HG03095 (cell line): ENCODE results near the gene AXIN2.

Experiments
- ATAC-seq: cut with Tn5 transposase; IDR thresholded peaks from one replicate; pipeline ENCODE4 v1.9.1; 2021; ENCODE audit warnings: moderate library complexity; ENCODE audit not compliant: unreplicated experiment

Gene AXIN2

DNA sequence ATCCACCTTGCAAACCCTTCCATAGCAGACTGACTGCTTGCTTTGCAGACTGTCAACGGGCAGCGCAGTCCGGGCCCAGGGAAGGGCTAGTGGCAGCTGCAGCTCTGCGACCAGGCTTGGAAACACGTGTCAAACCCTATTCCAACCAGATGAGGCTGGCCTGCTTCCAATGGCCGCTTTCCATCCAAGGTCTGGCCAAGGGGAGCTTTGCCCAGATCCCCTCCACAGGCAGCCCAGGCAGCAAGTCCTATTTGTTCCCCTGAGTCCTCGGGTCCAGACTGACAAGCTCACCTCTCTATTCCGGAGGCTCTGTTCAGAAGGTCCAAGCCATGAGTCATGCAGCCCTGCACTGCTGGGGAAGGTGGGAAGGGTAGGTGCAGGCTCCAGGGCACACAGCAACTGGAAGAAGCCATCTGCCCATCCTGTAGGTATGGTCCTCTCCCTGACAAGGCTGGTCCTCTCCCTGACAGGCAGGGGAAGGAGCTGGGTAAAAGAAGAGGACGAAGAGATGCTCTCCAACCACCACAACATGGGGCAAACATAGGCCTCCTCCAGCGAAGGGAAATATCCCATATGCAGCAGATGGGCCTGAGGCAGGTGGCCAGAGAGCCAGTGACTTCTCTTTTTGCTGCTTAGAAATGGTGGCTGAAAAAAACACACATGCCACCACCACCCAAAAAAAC, 22.6 kb upstream of the AXIN2 start:
- ATAC-seq = no peak

DNA sequence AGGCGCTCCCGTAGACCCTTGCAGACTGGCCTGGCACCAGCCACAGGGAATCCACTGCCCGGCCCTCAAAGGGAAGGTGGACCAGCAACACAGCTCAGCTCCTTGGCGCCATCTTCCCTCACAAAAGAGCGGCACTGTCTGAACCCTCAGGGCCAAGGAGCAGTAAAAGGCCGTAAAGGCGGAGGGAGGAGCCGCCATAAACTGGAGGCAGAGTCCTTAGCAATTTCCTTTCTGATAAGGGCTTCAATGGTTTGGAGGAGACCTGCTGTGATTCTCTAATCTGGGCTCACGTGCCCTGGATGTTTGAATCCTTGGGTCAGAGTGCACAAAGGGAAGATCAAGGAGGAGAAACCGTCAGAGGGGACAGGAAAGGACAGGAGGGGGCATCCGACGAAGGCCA, 15.5 kb upstream of the AXIN2 start:
- ATAC-seq = no peak

DNA sequence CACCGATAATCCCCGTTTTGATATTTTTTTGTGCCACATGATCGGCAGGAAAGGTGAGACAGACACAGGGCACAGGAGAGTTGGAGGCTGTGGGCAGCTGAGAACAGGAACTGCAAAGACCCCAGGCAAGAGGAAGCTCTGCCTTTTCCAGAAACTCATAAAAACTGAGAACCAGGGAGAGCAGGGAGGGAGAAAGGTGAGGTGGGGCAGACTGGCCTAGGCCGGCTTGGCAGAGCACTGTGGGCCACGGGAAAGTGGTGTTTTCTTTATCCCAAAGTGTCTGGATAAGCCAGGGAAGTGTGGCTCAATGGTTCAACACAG, 11.8 kb upstream of the AXIN2 start:
- no peak for ATAC-seq

DNA sequence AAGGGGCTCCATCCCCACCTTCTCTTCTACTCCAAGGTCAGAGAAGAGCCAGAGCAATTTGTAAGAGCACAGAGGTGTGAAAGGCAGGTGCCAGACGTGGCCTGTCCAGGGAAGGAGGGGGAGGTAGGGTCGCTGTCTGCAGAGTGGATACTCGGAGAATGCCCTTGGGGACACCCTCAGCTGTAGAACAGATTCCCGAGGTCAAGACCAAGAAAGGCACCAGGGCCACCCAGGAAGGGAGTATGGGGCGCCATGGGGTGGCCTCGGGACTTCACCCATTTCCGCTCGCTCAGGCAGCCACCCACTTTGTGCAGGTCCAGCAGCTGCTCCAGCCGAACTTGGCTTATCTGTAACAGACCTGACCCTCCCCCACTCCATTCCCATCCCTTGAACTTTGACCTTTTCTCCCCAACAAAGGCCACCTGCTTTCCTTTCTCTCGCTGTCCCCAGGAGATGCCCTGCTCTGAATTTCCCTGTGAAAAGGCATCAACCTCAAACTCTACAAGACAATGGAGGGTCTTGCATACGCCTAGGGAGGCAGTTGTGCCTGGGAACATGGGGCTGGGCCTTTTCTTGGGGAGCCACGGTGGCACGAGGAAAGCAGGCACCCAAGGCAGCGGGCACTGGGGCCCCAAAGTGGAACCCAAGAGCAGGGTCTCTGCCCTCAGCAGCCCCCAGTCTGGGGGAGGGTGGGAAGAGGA, 11.3 kb upstream of the AXIN2 start:
- ATAC-seq = no peak

DNA sequence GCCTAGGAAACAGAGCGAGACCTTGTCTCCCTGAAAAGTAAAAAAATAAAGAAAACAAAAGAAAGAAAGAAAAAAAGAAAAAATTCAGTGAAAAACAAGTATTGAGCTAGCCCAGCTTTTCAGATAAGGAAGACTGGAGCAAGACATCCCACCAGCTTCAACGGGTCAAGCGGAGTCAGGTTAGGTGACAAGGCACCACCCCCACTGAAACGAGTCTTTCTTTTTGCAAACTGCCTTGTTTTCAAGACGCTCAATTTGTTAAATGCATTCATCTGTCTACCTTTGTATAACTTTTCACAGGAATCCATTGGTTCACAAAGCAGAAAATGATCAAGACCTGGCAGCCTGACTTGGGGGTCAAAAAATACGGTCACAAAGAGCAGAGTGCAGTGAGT, 10.7 kb upstream of the AXIN2 start:
- ATAC-seq = no peak

DNA sequence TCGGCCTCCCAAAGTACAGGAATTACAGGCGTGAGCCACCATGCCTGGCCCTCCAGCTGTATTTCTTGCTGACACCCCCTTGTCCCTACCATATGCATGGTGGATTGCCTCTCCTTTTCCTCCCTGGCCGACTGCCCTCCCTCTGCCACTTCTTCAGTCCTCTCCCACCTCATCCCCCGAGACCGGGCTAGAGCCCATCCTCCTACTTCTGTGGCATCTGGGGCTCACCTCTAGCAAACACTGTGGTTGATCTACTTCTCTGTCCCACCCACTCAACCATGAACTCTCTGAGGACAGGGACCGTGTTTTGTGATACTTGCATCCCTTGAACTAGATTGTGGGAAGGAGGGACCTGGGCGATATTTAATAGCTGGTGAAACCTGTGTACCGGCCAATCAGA, 7.5 kb upstream of the AXIN2 start:
- no peak for ATAC-seq

DNA sequence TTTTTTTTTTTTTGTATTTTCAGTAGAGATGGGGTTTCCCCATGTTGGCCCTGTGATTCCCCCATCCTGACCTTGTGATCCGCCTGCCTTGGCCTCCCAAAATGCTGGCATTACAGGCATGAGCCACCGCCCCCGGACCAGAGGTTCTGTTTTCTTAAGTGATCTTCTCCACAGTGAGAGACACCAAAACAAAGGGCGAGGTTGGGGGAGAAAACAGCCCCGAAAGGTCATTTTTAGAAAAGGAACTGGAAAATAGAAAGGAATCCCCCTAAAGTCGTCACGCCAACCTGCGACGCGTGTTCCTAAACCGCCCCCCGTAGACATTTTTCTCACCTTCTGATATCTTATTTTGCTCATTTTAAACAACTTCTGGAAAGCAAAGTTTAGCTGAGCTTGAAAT, 6.1 kb upstream of the AXIN2 start:
- no peak for ATAC-seq

DNA sequence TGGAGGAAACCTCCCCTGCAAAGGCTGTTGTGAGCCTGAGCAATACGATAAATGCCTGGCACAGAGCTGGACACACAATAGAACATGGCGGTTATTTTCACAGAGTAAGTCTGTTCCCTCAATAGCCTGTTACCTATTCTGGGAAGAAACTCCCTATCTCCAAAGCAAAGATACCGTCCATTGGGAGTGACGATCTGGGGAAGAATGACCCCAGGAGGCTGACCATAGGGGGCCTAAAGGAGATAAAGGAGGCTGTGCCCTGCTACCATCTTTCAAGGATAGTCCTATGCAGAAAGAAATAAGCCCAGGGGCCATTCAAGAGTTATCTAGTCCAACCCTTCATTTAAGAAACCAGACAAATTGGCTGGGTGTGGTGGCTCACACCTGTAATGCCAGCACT, 4.1 kb upstream of the AXIN2 start:
- no peak for ATAC-seq

DNA sequence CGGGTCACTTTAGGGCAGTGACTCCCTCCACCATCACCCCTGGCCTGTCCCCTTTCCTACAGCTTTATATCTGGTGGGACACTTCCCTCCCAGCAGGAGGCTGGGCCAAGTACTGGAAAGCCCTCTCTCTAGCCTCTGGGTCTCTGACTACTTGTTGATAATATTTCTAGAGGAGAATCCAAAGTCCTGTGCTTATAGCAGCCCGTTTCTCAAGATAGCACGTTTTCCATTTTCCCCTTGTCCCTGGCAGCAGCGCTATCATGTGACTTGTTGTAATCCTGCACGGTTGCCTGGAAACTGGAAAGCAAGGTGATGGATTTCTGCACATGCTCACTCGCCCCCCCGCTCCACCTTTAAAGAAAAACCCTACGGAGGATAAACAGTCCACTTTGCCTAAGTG, 3.3 kb upstream of the AXIN2 start:
- ATAC-seq = no peak

DNA sequence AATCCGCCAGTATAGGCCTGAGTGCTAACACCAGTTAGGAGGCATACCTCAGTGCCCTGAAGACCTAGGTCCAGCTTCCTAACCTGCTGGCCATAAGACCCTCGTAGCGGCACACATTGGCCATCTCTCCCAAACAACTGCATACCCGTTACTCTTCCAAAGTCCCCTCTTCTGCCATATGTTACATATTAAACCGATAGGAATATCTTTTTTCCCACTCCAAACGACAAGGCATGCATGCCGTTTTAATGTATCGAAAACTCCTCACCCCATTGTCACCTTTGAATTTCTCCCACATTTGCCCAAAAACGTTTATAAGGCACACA, 721 bp upstream of the AXIN2 start:
- ATAC-seq = no peak

DNA sequence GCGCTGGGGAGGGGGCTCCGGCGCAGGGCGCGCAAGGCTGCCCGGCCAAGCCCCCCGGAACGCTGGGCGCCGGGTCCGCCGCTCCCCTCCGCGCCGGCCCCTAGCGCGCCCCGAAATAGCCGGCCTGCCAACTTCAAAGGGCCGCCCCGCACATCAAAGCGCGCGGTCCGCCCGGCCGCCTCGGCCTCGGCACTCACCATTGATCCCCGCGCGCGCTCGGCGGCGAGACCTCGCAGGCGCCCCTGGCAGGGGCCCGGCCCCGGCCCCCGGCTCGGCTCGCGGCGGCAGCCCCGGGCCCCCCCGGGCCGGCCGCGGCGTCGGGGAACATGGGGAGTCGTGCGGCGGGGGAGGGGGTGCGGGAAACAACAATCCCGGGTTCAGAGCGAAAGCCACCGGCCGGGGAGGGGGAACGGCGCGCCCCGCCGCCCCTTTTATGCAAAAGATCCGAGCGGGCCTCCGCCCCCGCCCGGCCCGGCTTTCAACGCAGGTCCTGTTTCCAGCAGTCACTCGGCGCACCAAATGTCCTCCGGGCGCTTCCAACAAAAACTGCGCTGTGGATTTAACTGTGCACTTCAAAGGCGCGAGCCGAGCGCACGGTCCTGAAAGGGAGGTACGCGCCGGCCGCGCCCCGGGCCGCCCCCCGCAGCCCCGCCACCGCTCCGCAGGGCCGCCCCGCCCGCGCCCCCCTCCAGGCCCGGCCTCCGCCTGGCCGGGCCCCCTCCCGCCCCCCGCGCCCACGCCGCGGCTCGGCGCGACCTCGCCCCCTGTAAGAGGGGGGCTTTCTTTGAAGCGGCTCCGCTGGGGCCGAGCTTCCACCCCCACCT, 608 bp downstream of the AXIN2 start:
- no peak for ATAC-seq

DNA sequence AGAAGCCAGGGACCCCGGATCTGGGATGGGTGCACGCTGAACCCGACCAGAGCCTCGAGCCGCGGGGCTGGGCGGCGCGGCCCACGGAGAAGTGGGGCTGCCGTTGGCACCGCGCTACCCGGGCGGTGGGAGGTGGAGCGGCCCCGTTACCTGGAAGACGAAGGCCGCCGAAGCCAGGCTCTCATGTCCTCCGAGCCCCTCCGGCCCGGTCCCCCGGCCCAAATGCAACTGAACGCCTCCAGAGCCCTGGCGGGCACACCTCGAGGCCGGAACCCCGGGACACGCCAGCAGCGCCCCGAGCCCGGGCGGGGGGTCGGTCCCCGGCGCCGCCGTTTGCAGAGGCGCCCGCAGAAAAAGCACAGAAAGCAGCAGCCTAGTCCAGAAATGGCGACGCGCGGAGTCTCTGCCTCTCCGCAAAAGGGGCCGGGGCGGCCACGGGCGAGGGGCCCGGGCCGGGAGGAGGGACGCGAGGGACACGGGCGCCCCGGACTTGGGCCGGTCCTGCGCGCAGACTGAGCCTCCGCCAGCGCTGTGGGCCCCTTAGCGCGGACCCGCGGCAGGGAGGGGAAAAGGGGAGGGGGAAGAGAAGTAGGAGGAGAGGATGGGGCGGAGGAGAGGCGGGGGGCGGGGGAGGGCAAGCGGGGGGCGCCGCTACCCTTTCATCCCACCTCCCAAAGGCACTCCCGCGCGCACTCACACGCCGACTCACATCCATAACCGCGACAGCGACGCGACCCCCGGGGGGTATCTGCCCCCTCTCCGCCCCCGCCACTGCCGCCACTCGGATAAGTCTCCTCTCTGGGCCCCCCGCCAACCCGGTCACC, 1.4 kb downstream of the AXIN2 start:
- ATAC-seq = no peak

DNA sequence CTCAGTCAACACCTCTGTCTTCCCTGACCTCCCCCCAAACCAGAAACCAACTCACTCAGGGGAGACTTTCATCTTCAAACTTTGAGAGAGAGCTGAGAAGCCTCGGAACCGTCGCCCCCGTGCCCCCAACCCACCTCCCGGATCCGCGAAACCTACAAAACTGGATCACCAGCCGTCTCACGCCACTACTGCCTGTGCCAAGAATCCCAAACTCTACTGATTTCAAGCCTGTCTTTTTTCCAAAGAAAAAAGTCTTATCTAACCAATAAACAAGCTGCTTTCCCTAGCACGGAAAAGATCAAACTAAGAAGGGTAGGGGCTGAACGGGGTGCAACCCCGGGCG, 2.0 kb downstream of the AXIN2 start:
- ATAC-seq = no peak

DNA sequence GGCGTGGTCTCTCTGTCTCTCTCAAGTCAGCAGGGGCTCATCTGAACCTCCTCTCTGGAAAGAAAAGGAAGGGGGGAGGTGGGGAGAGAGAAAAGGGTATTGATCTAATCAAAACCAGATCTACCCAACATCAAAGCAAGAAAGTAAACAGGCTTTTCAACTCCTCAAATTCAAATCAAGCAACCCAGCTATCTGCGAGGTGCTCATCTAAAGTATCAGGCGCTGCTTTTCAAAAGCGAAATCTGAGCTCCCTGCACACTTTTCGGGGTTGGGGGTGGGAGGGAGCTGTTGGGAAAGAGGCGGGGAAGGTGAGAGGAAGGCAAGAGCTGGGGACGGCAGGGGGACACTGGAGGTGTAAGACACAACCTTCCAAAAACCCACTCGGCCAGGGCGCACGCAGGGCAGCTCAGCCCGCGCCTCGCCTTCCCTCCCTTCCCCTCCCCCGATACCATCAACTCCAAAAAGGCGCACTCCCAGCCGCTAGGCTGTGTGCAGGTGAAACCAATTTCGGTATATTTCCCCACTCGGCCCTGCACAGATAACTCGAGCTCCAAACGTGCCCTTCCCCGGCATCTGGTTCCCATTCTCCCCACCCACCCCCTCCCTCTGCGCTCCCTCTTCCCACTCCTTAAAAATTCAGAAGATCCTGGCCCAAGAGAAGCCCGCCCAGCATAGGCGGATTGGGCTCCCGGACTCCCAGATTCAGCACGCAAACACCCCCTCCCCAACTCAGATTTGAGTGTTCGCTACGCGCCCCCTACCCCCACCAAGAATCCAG, 2.6 kb downstream of the AXIN2 start:
- ATAC-seq = no peak

DNA sequence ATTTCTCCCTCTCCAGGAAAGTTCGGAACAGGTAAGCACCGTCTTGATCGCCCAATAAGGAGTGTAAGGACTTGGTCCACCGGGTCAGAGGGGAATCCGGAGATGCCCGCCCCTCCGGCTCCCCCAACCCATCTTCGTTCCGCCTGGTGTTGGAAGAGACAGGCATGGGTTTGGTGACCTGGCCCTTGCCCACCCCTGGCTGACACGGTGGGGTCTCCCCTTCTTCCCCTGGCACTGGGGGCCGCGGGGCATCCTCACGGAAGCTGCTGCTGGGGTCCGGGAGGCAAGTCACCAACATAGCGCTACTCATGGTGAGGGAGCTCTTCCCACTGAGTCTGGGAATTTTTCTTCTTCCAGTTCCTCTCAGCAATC, 3.2 kb downstream of the AXIN2 start:
- ATAC-seq = no peak

DNA sequence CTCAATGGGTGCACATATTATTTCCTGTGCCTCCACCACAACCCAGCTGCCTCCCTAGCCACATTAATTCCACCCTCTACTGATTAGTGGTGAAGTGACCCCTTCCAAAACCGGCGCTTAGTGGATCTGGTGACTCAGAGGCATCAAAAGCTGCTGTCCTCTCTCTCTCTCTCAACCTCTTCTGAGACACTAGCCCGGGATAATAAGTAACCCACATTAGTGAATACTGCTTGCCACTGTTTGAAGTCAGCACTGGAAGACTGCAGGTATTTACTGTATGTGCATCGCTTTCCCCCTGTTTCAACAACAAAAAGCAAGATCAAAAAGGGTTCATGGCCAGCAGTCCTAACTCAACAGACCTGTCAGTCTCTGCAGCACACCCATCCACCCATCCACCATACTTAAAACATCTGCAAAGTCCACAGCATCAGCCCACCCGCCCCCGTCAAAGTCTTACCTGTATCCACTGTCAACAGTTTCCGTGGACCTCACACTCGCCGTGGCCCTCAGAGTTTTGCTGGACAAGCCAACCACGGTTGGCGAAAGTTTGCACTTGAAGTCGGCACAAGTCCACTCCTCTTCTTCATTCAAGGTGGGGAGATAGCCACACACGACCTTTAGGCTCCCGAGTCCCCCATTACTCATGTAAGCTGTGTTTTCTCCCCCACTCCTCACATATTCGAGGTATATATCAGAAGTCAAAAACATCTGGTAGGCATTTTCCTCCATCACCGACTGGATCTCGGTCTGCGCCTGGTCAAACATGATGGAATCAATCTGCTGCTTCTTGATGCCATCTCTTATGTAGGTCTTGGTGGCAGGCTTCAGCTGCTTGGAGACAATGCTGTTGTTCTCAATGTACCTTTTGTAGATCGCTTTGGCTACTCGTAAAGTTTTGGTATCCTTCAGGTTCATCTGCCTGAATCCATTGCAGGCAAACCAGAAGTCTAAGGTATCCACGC, 3.8 kb downstream of the AXIN2 start:
- no peak for ATAC-seq

DNA sequence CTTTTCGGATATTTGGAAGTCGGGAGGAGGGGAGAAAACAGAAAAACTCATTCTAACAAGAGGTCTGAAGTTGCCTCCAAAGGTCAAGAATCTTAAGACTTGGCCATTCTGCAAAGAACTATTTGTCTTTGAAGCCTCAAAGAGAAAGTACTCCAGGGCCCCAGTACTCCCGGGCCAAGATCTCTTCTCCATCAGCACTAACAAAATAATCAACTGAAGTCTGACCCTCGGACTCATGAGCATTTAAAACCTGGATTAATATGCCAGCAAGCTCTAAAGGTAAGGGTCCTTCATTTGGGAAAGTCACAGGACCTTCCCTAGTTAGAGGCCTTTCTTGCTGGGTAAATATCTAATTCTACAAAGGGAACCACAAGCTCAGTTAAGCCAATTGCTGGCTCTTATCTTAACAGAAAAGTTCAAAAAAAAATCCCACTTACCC, 4.5 kb downstream of the AXIN2 start:
- no peak for ATAC-seq

DNA sequence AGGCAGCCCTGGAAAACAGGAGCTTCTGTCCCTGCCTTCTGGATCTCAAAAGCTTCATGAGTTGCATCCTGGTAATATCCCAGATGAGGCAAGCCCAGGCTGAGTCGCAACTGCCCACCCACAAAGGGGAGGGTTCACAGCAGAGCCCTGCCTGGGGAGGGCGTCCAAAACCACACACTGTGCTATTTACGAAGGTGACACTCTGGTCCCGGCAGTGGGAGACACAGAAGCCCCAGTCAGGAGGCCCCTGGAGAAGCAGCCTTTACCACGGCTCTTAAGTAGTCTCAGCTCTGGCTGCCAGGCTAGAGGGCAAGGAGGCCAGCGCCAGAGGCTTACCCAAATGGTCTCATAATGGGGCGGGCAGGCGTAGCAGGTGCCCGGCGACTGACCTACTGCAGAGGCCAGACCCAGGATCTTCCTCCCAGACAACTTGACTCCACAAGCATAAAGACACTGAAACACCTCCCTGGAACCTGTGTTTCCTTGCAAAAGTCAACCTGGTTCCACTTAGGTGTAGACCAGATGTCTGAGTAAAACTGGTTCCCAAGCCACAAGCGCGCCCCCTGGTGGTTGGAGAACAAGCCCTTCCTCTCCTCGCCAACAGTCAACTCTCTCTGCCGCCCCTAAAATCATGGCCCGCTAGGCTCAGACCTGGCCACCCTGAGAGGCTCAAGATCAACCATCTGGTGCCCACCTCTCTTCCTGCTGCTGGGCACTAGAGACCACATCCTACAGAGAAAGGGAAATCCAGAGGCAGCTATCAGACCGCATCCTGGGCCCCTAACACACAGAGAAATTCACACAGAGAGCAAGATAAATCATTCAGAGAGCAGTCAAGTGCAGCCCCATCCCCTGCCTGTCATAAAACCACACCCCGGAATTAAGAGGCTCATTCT, 5.2 kb downstream of the AXIN2 start:
- no peak for ATAC-seq
